Duodenal mucosa (tissue), 2 donors: Measurements from ENCODE around the gene TRPM8.
"Not testable (repeated sequence)": the region's sequence is repeated elsewhere in the genome, so short reads cannot be mapped to it uniquely, and the experiment has no call there.

Experiments used
- H3K27ac ChIP-seq: one replicate; pipeline ENCODE4 v1.7.0; 2013; ENCODE audit warnings: low read depth, low read length
- H3K27me3 ChIP-seq, 2 donors: one replicate each; pipeline ENCODE4 v1.7.0; 2013; ENCODE audit warnings: low read length in 2 of 2, control low read depth in 1 of 2; ENCODE audit not compliant: insufficient read depth in 2 of 2, control insufficient read depth in 1 of 2
- H3K36me3 ChIP-seq, 2 donors: one replicate each; pipeline ENCODE4 v1.7.0; 2013; ENCODE audit warnings: low read length in 2 of 2, control low read depth in 1 of 2; ENCODE audit not compliant: insufficient read depth in 2 of 2, control insufficient read depth in 1 of 2
- H3K4me1 ChIP-seq, 2 donors: one replicate each; pipeline ENCODE4 v1.7.0; 2013; ENCODE audit warnings: low read length in 2 of 2, control low read depth in 1 of 2; ENCODE audit not compliant: insufficient read depth in 2 of 2, control insufficient read depth in 1 of 2
- H3K4me3 ChIP-seq, 2 donors: one replicate each; pipeline ENCODE4 v1.7.0; 2013; ENCODE audit warnings: low read length in 2 of 2, low read depth in 1 of 2
- H3K9ac ChIP-seq, 2 donors: one replicate each; pipeline ENCODE4 v1.7.0; 2013; ENCODE audit warnings: low read length in 2 of 2, low read depth in 1 of 2
- H3K9me3 ChIP-seq, 2 donors: one replicate each; pipeline ENCODE4 v1.7.0; 2013; ENCODE audit warnings: low read length in 2 of 2, control low read depth in 1 of 2; ENCODE audit not compliant: control insufficient read depth in 1 of 2

The TRPM8 gene

GRCh38 chr2:233952335-233952734, 35.2 kb downstream of the TRPM8 start:
- no peaks in the 10 kb centered on the region for H3K36me3 ChIP-seq
- H3K9me3 ChIP-seq: no peaks in the 10 kb centered on the region
- H3K27me3 ChIP-seq: peaks cover 0 to 7% of the 10 kb centered on the region in 2 donors
- no peak overlapping the region for H3K4me3 ChIP-seq
- H3K4me1 ChIP-seq: no peaks in the 10 kb centered on the region
- H3K27ac ChIP-seq: no peak overlapping the region
- no peak overlapping the region for H3K9ac ChIP-seq

GRCh38 chr2:233953087-233953801, 36.1 kb downstream of the TRPM8 start:
- Histone ChIP-seq H3K4me3 (no peak overlapping the region), H3K36me3 (no peaks in the 10 kb centered on the region), H3K9ac (no peak overlapping the region), H3K4me1 (no peaks in the 10 kb centered on the region), H3K27me3 (peaks cover 0 to 7% of the 10 kb centered on the region in 2 donors), H3K9me3 (no peaks in the 10 kb centered on the region), H3K27ac (no peak overlapping the region)

- no peaks in the 10 kb centered on the region for H3K27me3 ChIP-seq
- H3K9ac ChIP-seq: no peak overlapping the region
Observed at GRCh38 chr2:233960203-233960602, 43.0 kb downstream of the TRPM8 start.

GRCh38 chr2:233961905-233962304, 44.7 kb downstream of the TRPM8 start:
- Histone ChIP-seq H3K27me3 (no peaks in the 10 kb centered on the region), H3K27ac (no peak overlapping the region), H3K4me3 (no peak overlapping the region), H3K36me3 (no peaks in the 10 kb centered on the region), H3K4me1 (no peaks in the 10 kb centered on the region), H3K9ac (no peak overlapping the region), H3K9me3 (no peaks in the 10 kb centered on the region)

More at GRCh38 chr2:233960203-233960602, 43.0 kb downstream of the TRPM8 start:
- Histone ChIP-seq H3K4me3 (no peak overlapping the region), H3K27ac (no peak overlapping the region), H3K36me3 (no peaks in the 10 kb centered on the region), H3K9me3 (no peaks in the 10 kb centered on the region), H3K4me1 (no peaks in the 10 kb centered on the region)

- Histone ChIP-seq H3K9ac (no peak overlapping the region), H3K36me3 (no peaks in the 10 kb centered on the region), H3K27me3 (no peaks in the 10 kb centered on the region)
Observed at GRCh38 chr2:233964581-233964980, 47.4 kb downstream of the TRPM8 start.

GRCh38 chr2:233965032-233965603, 47.9 kb downstream of the TRPM8 start:
- no peak overlapping the region for H3K9ac ChIP-seq
- no peak overlapping the region for H3K4me3 ChIP-seq
- no peak overlapping the region for H3K27ac ChIP-seq
- no peaks in the 10 kb centered on the region for H3K9me3 ChIP-seq
- no peaks in the 10 kb centered on the region for H3K36me3 ChIP-seq
- no peaks in the 10 kb centered on the region for H3K4me1 ChIP-seq
- no peaks in the 10 kb centered on the region for H3K27me3 ChIP-seq

More at GRCh38 chr2:233964581-233964980, 47.4 kb downstream of the TRPM8 start:
- no peaks in the 10 kb centered on the region for H3K4me1 ChIP-seq
- no peak overlapping the region for H3K4me3 ChIP-seq
- no peak overlapping the region for H3K27ac ChIP-seq
- H3K9me3 ChIP-seq: no peaks in the 10 kb centered on the region

GRCh38 chr2:233965646-233966045, 48.5 kb downstream of the TRPM8 start:
- H3K27me3 ChIP-seq, H3K4me1 ChIP-seq, H3K9ac ChIP-seq, H3K36me3 ChIP-seq, H3K27ac ChIP-seq, H3K4me3 ChIP-seq, H3K9me3 ChIP-seq: not testable (repeated sequence)

- Histone ChIP-seq H3K4me1 (no peaks in the 10 kb centered on the region), H3K4me3 (no peak overlapping the region), H3K27ac (no peak overlapping the region), H3K36me3 (no peaks in the 10 kb centered on the region), H3K9me3 (no peaks in the 10 kb centered on the region), H3K27me3 (no peaks in the 10 kb centered on the region), H3K9ac (no peak overlapping the region)
Observed at GRCh38 chr2:233966388-233966787, 49.2 kb downstream of the TRPM8 start.

GRCh38 chr2:233967164-233967563, 50.0 kb downstream of the TRPM8 start:
- no peak overlapping the region for H3K9ac ChIP-seq
- no peak overlapping the region for H3K4me3 ChIP-seq
- no peak overlapping the region for H3K27ac ChIP-seq
- H3K27me3 ChIP-seq: no peaks in the 10 kb centered on the region
- no peaks in the 10 kb centered on the region for H3K4me1 ChIP-seq
- no peaks in the 10 kb centered on the region for H3K36me3 ChIP-seq
- no peaks in the 10 kb centered on the region for H3K9me3 ChIP-seq

GRCh38 chr2:233968556-233968955, 51.4 kb downstream of the TRPM8 start:
- Histone ChIP-seq H3K27me3 (no peaks in the 10 kb centered on the region), H3K36me3 (no peaks in the 10 kb centered on the region), H3K4me3 (no peak overlapping the region), H3K27ac (no peak overlapping the region), H3K4me1 (no peaks in the 10 kb centered on the region), H3K9ac (no peak overlapping the region), H3K9me3 (no peaks in the 10 kb centered on the region)
